Dendritic cell treated with granulocyte-macrophage colony-stimulating factor and Interleukin-4, amounts not matched to agents 40 ng/mL and 50 ng/mL, for 4 days (primary cell): ENCODE measurements around the gene G6PC3.

ENCODE experiments used
- H3K27ac Mint-ChIP-seq: one replicate; pipeline ENCODE4 v1.8.0; 2022; ENCODE audit warnings: mild to moderate bottlenecking, mixed read lengths
- H3K27me3 Mint-ChIP-seq: one replicate; pipeline ENCODE4 v1.8.0; 2022; ENCODE audit warnings: mild to moderate bottlenecking, mixed read lengths
- H3K36me3 Mint-ChIP-seq: one replicate; pipeline ENCODE4 v1.8.0; 2022; ENCODE audit warnings: low read depth, mixed read lengths
- H3K4me1 Mint-ChIP-seq: one replicate; pipeline ENCODE4 v1.8.0; 2022; ENCODE audit warnings: low read depth, mixed read lengths
- H3K4me3 Mint-ChIP-seq: one replicate; pipeline ENCODE4 v1.8.0; 2022; ENCODE audit warnings: mild to moderate bottlenecking, moderate library complexity, mixed read lengths
- H3K9me3 Mint-ChIP-seq: one replicate; pipeline ENCODE4 v1.8.0; 2022; ENCODE audit warnings: mixed read lengths
- intact Hi-C: fragments of 100-400 bp; cut with micrococcal nuclease; formaldehyde crosslinking; loops from one replicate; pipeline ENCODE4 v1.15.0; 2022

The G6PC3 gene

GRCh38 chr17:44067545-44067940 is 3.0 kb upstream of the G6PC3 start:
- Mint-ChIP-seq H3K4me3 (no peak overlapping the region), H3K9me3 (no peaks in the 10 kb centered on the region), H3K36me3 (peaks cover 37% of the 10 kb centered on the region), H3K27me3 (no peaks in the 10 kb centered on the region), H3K27ac (peak overlapping the region; percentile 80), H3K4me1 (peaks cover 67% of the 10 kb centered on the region)
- intact Hi-C loops = no loop called here

DNA sequence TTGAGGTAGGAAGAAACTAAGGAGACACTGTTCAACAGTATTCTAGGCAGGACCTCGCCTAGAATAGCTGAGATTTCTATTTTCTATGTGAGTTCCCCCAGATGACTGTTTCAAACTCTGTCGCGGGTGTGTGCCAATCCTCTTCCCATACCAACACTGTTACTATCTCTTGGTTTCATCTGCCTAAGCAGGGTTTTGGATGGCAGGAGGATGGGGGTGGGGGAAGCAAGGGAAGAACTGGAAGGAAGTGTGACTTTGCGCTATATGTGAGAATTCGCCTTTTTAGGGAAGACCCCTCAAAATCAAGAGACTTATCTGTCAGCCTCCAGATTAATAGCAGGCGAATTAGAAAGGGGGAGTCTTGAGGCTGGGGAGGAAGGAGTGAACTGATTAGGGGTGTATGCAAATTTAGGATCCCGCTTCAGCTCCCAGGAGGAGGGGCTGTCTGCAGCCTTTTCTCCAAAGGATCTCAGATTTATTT is 521 bp upstream of the G6PC3 start:
- H3K4me3 Mint-ChIP-seq = peak overlapping the region; percentile 84
- peak overlapping the region; percentile 99 for H3K27ac Mint-ChIP-seq
- no peaks in the 10 kb centered on the region for H3K9me3 Mint-ChIP-seq
- H3K4me1 Mint-ChIP-seq = peaks cover 67% of the 10 kb centered on the region
- peaks cover 39% of the 10 kb centered on the region for H3K36me3 Mint-ChIP-seq
- intact Hi-C loops = loop anchor here (2.0 kb wide), 2 partner anchors 29 to 63 kb away; no protein-coding TSS in a partner anchor
- H3K27me3 Mint-ChIP-seq = no peaks in the 10 kb centered on the region

- Mint-ChIP-seq H3K27ac (peak overlapping the region; percentile 99), H3K27me3 (no peaks in the 10 kb centered on the region), H3K4me1 (peaks cover 65% of the 10 kb centered on the region)
Measured at GRCh38 chr17:44071198-44071520, 624 bp downstream of the G6PC3 start.

GRCh38 chr17:44071772-44072171 is 1.2 kb downstream of the G6PC3 start:
- no peaks in the 10 kb centered on the region for H3K27me3 Mint-ChIP-seq
- peaks cover 69% of the 10 kb centered on the region for H3K4me1 Mint-ChIP-seq
- no peaks in the 10 kb centered on the region for H3K9me3 Mint-ChIP-seq
- H3K36me3 Mint-ChIP-seq = peaks cover 46% of the 10 kb centered on the region
- H3K4me3 Mint-ChIP-seq = peak overlapping the region; percentile 79
- peak overlapping the region; percentile 99 for H3K27ac Mint-ChIP-seq
- intact Hi-C loops = loop anchor here (2.0 kb wide), 2 partner anchors 27 to 65 kb away; no protein-coding TSS in a partner anchor

More at GRCh38 chr17:44071198-44071520, 624 bp downstream of the G6PC3 start:
- Mint-ChIP-seq H3K36me3 (peaks cover 43% of the 10 kb centered on the region), H3K4me3 (peak overlapping the region; percentile 84), H3K9me3 (no peaks in the 10 kb centered on the region)
- intact Hi-C loops = loop anchor here (2.0 kb wide), 2 partner anchors 28 to 64 kb away; no protein-coding TSS in a partner anchor

- no peaks in the 10 kb centered on the region for H3K9me3 Mint-ChIP-seq
- H3K27ac Mint-ChIP-seq = no peak overlapping the region
- peaks cover 72% of the 10 kb centered on the region for H3K36me3 Mint-ChIP-seq
- intact Hi-C loops = no loop called here
- H3K27me3 Mint-ChIP-seq = no peaks in the 10 kb centered on the region
- H3K4me3 Mint-ChIP-seq = no peak overlapping the region
- peaks cover 77% of the 10 kb centered on the region for H3K4me1 Mint-ChIP-seq
Measured at GRCh38 chr17:44074231-44074910, 3.8 kb downstream of the G6PC3 start.

DNA sequence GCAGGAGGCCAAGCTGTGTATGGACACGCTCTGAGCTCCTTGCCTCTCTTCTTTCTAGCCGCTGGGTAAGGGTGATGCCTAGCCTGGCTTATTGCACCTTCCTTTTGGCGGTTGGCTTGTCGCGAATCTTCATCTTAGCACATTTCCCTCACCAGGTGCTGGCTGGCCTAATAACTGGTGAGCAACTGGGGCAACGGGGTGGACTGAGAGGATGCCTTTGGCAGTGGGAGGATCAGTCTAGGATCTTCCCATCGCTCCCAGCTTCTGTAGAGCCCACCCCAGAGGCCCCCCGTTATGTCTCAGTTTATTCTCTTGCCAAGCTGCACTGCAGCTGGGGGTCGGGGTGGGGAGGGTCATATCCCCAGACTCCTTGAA is 4.4 kb downstream of the G6PC3 start:
- intact Hi-C loops = no loop called here
- Mint-ChIP-seq H3K27me3 (no peaks in the 10 kb centered on the region), H3K27ac (no peak overlapping the region), H3K4me3 (no peak overlapping the region), H3K9me3 (no peaks in the 10 kb centered on the region), H3K36me3 (peaks cover 77% of the 10 kb centered on the region), H3K4me1 (peaks cover 79% of the 10 kb centered on the region)

DNA sequence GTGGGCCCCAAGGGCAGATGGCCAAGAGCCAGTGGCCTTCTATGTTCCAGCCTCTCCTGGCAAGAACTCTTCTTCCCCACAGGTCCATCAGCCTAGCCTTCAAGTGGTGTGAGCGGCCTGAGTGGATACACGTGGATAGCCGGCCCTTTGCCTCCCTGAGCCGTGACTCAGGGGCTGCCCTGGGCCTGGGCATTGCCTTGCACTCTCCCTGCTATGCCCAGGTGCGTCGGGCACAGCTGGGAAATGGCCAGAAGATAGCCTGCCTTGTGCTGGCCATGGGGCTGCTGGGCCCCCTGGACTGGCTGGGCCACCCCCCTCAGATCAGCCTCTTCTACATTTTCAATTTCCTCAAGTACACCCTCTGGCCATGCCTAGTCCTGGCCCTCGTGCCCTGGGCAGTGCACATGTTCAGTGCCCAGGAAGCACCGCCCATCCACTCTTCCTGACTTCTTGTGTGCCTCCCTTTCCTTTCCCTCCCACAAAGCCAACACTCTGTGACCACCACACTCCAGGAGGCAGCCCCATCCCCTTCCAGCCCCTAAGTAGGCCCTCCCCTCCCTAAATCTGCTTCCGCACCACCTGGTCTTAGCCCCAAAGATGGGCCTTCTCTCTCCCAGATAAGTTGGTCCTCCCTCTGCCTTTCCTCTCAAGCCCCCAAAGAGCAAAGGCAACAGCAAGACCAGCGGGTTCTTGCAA is 5.2 kb downstream of the G6PC3 start:
- H3K36me3 Mint-ChIP-seq = peaks cover 83% of the 10 kb centered on the region
- intact Hi-C loops = no loop called here
- H3K27me3 Mint-ChIP-seq = no peaks in the 10 kb centered on the region
- no peaks in the 10 kb centered on the region for H3K9me3 Mint-ChIP-seq
- H3K27ac Mint-ChIP-seq = peak overlapping the region; percentile 19
- no peak overlapping the region for H3K4me3 Mint-ChIP-seq
- peaks cover 81% of the 10 kb centered on the region for H3K4me1 Mint-ChIP-seq

DNA sequence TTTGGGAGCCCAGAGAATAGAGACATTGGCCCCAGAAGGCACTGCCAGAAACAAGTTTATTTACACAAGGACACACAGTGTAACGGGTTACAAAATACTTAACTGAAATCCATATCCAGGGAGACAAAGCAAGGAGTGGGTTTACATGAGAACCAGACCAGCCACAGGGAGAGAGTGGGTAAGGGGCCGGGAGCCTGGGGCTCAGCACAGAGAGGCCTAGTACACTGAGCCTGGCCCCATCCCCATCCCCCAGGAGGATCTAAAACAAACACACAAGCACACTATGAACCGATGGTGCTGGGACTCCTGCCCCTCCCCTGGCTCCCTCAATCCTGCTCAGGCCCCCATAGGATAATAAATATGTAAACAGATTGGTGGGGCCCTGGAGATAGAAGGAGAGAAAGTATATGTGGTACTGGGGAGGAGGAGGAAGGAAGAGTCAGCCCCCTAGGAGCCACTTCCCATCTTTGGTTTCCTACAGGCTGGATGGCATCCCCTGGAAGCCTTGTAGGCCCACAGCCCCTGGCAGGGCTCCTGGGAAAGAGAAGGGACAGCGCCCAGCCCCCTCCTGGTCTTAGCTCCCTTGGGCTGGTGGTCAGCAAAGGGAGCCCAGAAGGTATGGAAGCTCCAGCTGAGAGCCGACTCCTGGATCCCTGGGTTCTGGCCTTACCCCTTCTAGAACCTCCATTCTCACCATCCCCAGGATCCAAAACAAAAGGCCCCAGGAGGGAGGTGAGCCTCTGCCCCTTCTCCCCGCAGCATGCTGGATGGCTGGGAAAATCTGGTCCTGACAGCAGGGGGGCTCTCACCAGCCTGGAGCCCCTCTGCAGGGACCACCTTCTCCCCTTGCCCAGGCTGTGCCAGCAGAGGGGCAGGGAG is 6.4 kb downstream of the G6PC3 start:
- peak overlapping the region; percentile 69 for H3K27ac Mint-ChIP-seq
- intact Hi-C loops = no loop called here
- peaks cover 71% of the 10 kb centered on the region for H3K4me1 Mint-ChIP-seq
- no peaks in the 10 kb centered on the region for H3K9me3 Mint-ChIP-seq
- no peaks in the 10 kb centered on the region for H3K27me3 Mint-ChIP-seq
- H3K4me3 Mint-ChIP-seq = no peak overlapping the region
- H3K36me3 Mint-ChIP-seq = peaks cover 88% of the 10 kb centered on the region

GRCh38 chr17:44077595-44077909 is 7.0 kb downstream of the G6PC3 start:
- Mint-ChIP-seq H3K36me3 (peaks cover 94% of the 10 kb centered on the region), H3K27me3 (no peaks in the 10 kb centered on the region), H3K9me3 (no peaks in the 10 kb centered on the region), H3K27ac (peak overlapping the region; percentile 69), H3K4me1 (peaks cover 67% of the 10 kb centered on the region), H3K4me3 (no peak overlapping the region)
- intact Hi-C loops = no loop called here

GRCh38 chr17:44078412-44078811 is 7.9 kb downstream of the G6PC3 start:
- peaks cover 96% of the 10 kb centered on the region for H3K36me3 Mint-ChIP-seq
- no peaks in the 10 kb centered on the region for H3K27me3 Mint-ChIP-seq
- intact Hi-C loops = no loop called here
- peaks cover 59% of the 10 kb centered on the region for H3K4me1 Mint-ChIP-seq
- no peak overlapping the region for H3K4me3 Mint-ChIP-seq
- no peak overlapping the region for H3K27ac Mint-ChIP-seq
- H3K9me3 Mint-ChIP-seq = no peaks in the 10 kb centered on the region

- Mint-ChIP-seq H3K27me3 (no peaks in the 10 kb centered on the region), H3K27ac (peak overlapping the region; percentile 57), H3K4me3 (no peak overlapping the region), H3K4me1 (peaks cover 52% of the 10 kb centered on the region), H3K36me3 (peaks cover 98% of the 10 kb centered on the region), H3K9me3 (no peaks in the 10 kb centered on the region)
- intact Hi-C loops = no loop called here
Measured at GRCh38 chr17:44079877-44080821, 9.6 kb downstream of the G6PC3 start.

DNA sequence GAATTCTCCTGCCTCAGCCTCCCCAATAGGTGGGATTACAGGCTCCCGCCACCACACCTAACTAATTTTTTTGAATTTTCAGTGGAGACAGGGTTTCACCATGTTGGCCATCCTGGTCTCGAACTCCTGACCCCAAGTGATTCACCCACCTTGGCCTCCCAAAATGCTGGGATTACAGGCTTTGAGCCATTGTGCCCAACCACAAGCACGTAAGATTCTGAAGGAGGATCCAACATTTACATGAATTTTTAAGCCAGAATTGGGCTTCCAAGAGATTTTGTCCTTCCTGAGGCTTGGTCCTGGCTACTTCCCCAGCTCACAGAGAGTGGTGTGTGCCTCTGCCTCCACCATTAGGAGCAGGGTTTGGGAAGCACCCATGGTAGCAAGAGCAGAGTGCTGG is 11.1 kb downstream of the G6PC3 start:
- no peaks in the 10 kb centered on the region for H3K27me3 Mint-ChIP-seq
- H3K4me3 Mint-ChIP-seq = no peak overlapping the region
- peaks cover 98% of the 10 kb centered on the region for H3K36me3 Mint-ChIP-seq
- peaks cover 41% of the 10 kb centered on the region for H3K4me1 Mint-ChIP-seq
- no peaks in the 10 kb centered on the region for H3K9me3 Mint-ChIP-seq
- intact Hi-C loops = no loop called here
- no peak overlapping the region for H3K27ac Mint-ChIP-seq

- intact Hi-C loops = no loop called here
- Mint-ChIP-seq H3K4me1 (peaks cover 41% of the 10 kb centered on the region), H3K36me3 (peaks cover 98% of the 10 kb centered on the region), H3K27ac (no peak overlapping the region), H3K4me3 (no peak overlapping the region), H3K27me3 (no peaks in the 10 kb centered on the region), H3K9me3 (no peaks in the 10 kb centered on the region)
Measured at GRCh38 chr17:44082256-44082927, 11.9 kb downstream of the G6PC3 start.
